ENCODE results near the gene SGTA.

SGTA gene

GRCh38 chr19:2782936-2783780 is at the start of gene SGTA (continued):
- TF ChIP-seq ZNF548 (tag by site-specific recombination; IDR thresholded peaks at IDR 0.05): no peak
- no peak for TF ChIP-seq WT1 (tag by site-specific recombination; IDR thresholded peaks at IDR 0.05)
- no peak for TF ChIP-seq ZNF37A (tag by site-specific recombination; IDR thresholded peaks at IDR 0.05)
- no peak for TF ChIP-seq KLF16 (tag by site-specific recombination; IDR thresholded peaks at IDR 0.05)
- TF ChIP-seq YY1 (tag by site-specific recombination; IDR thresholded peaks at IDR 0.05): peak; percentile 81
- TF ChIP-seq ZXDB (tag by site-specific recombination; IDR thresholded peaks at IDR 0.05): peak; percentile 40; the same call in 1 of the 2 replicates
- TF ChIP-seq ZNF23 (tag by site-specific recombination; IDR thresholded peaks at IDR 0.05; ENCODE audit: borderline replicate concordance): no peak
- TF ChIP-seq ZNF623 (tag by site-specific recombination; IDR thresholded peaks at IDR 0.05): no peak
- no peak for TF ChIP-seq ZNF274 (IDR thresholded peaks at IDR 0.05; ENCODE audit: low read length)
- TF ChIP-seq ZNF274 (tag by site-specific recombination; IDR thresholded peaks at IDR 0.05; ENCODE audit: borderline replicate concordance): no peak
- TF ChIP-seq ZNF404 (tag by site-specific recombination; IDR thresholded peaks at IDR 0.05): no peak
- no peak for TF ChIP-seq ZNF175 (tag by site-specific recombination; IDR thresholded peaks at IDR 0.05)
- TF ChIP-seq BCL6B (tag by site-specific recombination; IDR thresholded peaks at IDR 0.05): no peak
- no peak for TF ChIP-seq ZNF747 (tag by site-specific recombination; IDR thresholded peaks at IDR 0.05)
- TF ChIP-seq ZNF785 (tag by site-specific recombination; IDR thresholded peaks at IDR 0.05): no peak
- TF ChIP-seq TSHZ1 (tag by site-specific recombination; IDR thresholded peaks at IDR 0.05; ENCODE audit: borderline replicate concordance): no peak
- peak; percentile 62 for TF ChIP-seq ZBTB48 (tag by site-specific recombination; IDR thresholded peaks at IDR 0.05)
- TF ChIP-seq ZSCAN30 (tag by site-specific recombination; IDR thresholded peaks at IDR 0.05): no peak; the same call in none of the 2 replicates
- TF ChIP-seq ZNF621 (tag by site-specific recombination; IDR thresholded peaks at IDR 0.05): no peak
- TF ChIP-seq ZNF302 (tag by site-specific recombination; IDR thresholded peaks at IDR 0.05; ENCODE audit: low read depth): no peak
- no peak for TF ChIP-seq ZNF155 (tag by site-specific recombination; IDR thresholded peaks at IDR 0.05)
- no peak for TF ChIP-seq ZNF140 (tag by site-specific recombination; IDR thresholded peaks at IDR 0.05)
- TF ChIP-seq ZNF596 (tag by site-specific recombination; IDR thresholded peaks at IDR 0.05): no peak
- no peak for TF ChIP-seq ZNF513 (tag by site-specific recombination; IDR thresholded peaks at IDR 0.05)
- peak; percentile 77 for TF ChIP-seq YY2 (tag by site-specific recombination; IDR thresholded peaks at IDR 0.05)
- TF ChIP-seq ZNF837 (tag by site-specific recombination; IDR thresholded peaks at IDR 0.05): no peak
- no peak for TF ChIP-seq ZNF660 (tag by site-specific recombination; IDR thresholded peaks at IDR 0.05)
- no peak for TF ChIP-seq ZNF132 (tag by site-specific recombination; IDR thresholded peaks at IDR 0.05; ENCODE audit: borderline replicate concordance)
- TF ChIP-seq ZNF174 (tag by site-specific recombination; IDR thresholded peaks at IDR 0.05): no peak
- TF ChIP-seq AEBP2 (tag by site-specific recombination; IDR thresholded peaks at IDR 0.05; ENCODE audit: borderline replicate concordance): no peak
- peak; percentile 74; the same call in 1 of the 2 replicates for TF ChIP-seq ZNF610 (tag by site-specific recombination; IDR thresholded peaks at IDR 0.05; ENCODE audit: borderline replicate concordance)
- peak; percentile 78 for TF ChIP-seq ZNF24 (tag by site-specific recombination; IDR thresholded peaks at IDR 0.05)
- TF ChIP-seq ZBTB20 (tag by site-specific recombination; IDR thresholded peaks at IDR 0.05): no peak; the same call in 1 of the 2 replicates
